ENCODE measurements around the gene TALDO1. TPM values are rescaled to one million over a fixed set of nuclear protein-coding genes. Genes with fewer than 3 reads are reported as not detected.

TALDO1 gene
- total RNA-seq, 1 experiment from 2014 or later = 379 TPM

GRCh38 chr11:803467-803742 lies 56.1 kb downstream of the TALDO1 start:
- no peak for DNase-seq
- no TSS peak for BruUV-seq (replicated peaks)
- CTCF ChIA-PET = no interaction called here
- intact Hi-C loops (cut with micrococcal nuclease; ENCODE audit: unreplicated experiment) = no loop called here
- Mint-ChIP-seq H3K27me3 (ENCODE audit: unreplicated experiment) (no peaks in the 10 kb centered on the region), H3K4me3 (ENCODE audit: low read depth, unreplicated experiment) (peak overlapping the region; percentile 73), H3K36me3 (ENCODE audit: insufficient read depth, unreplicated experiment) (peaks cover 69% of the 10 kb centered on the region), H3K9me3 (ENCODE audit: low read depth, unreplicated experiment) (no peaks in the 10 kb centered on the region), H3K27ac (ENCODE audit: unreplicated experiment) (no peak overlapping the region), H3K4me1 (ENCODE audit: low read depth, unreplicated experiment) (peaks cover 17% of the 10 kb centered on the region)
- TF ChIP-seq, protein P1, sequence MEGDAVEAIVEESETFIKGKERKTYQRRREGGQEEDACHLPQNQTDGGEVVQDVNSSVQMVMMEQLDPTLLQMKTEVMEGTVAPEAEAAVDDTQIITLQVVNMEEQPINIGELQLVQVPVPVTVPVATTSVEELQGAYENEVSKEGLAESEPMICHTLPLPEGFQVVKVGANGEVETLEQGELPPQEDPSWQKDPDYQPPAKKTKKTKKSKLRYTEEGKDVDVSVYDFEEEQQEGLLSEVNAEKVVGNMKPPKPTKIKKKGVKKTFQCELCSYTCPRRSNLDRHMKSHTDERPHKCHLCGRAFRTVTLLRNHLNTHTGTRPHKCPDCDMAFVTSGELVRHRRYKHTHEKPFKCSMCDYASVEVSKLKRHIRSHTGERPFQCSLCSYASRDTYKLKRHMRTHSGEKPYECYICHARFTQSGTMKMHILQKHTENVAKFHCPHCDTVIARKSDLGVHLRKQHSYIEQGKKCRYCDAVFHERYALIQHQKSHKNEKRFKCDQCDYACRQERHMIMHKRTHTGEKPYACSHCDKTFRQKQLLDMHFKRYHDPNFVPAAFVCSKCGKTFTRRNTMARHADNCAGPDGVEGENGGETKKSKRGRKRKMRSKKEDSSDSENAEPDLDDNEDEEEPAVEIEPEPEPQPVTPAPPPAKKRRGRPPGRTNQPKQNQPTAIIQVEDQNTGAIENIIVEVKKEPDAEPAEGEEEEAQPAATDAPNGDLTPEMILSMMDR (IDR thresholded peaks at IDR 0.05; ENCODE audit: unreplicated experiment) = no peak

DNA sequence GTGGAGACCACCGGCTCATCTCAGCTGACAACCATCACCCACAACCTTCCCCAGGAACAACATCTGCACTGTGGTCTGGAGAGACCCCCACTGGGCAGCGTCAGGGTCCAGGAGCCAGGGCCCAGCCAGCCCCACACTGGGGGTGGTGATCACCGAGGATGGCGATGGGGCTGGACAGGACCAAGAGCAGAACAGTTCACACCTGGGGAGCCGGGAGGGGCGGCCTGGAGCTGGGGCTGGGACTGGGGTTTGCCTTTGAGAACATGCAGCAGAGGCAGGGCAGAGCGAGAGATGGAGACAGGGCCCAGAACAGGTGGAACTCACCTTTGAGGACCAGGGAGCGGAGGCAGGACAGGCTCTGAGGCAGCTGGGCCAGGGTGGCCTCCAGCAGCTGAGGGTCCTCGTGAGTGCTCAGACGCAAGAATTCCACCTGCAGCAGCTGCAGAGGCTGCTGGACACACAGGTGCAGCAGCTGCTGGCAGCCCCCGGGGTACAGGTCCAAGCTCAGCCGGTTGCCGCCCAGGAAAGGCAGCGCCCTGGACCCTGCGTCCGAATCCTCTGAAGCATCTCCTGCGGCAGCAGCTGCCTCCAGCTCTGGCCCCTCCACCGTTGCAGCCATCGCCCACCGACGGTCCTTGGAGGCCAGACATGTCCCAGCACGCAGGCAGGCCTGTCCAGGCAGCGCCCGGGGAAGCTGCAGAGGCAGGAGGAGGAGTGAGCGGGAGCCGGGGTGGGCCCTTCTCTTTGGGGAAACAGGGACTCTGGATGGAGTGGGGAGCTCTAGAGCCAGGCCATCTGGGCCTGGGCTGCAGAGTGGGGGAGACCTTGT lies 56.7 kb downstream of the TALDO1 start:
- Mint-ChIP-seq H3K36me3 (ENCODE audit: insufficient read depth, unreplicated experiment) (peaks cover 75% of the 10 kb centered on the region), H3K4me1 (ENCODE audit: low read depth, unreplicated experiment) (peaks cover 17% of the 10 kb centered on the region), H3K4me3 (ENCODE audit: low read depth, unreplicated experiment) (peak overlapping the region; percentile 73), H3K27me3 (ENCODE audit: unreplicated experiment) (no peaks in the 10 kb centered on the region), H3K9me3 (ENCODE audit: low read depth, unreplicated experiment) (no peaks in the 10 kb centered on the region), H3K27ac (ENCODE audit: unreplicated experiment) (peak overlapping the region; percentile 36)
- DNase-seq = no peak
- CTCF ChIA-PET = no interaction called here
- BruUV-seq (replicated peaks) = no TSS peak
- TF ChIP-seq, protein P1 (IDR thresholded peaks at IDR 0.05; ENCODE audit: unreplicated experiment) = no peak
- intact Hi-C loops (cut with micrococcal nuclease; ENCODE audit: unreplicated experiment) = no loop called here

DNA sequence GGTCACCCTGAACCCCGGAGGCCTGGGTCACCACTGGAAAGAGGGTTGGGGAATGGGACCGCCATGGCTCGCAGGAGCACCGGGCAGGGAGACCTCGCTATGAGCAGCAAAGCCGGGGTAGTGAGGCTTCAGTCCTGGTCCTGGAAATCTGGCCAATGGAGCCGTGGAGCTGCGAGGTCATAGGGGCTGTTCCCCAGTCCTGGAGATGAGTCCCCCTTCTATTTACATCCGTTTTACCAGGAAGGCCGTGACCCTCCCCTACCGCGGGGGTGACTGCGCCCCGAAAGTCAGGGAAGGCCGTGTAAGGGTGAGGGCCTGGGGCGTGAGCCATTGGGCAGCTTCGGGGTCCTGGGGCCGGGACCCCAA lies 57.3 kb downstream of the TALDO1 start:
- CTCF ChIA-PET = interaction anchor here (2.0 kb wide), 1 partner anchor 30 kb away, joined by 5 read pairs; no protein-coding TSS in a partner anchor
- Mint-ChIP-seq H3K27ac (ENCODE audit: unreplicated experiment) (peak overlapping the region; percentile 36), H3K36me3 (ENCODE audit: insufficient read depth, unreplicated experiment) (peaks cover 81% of the 10 kb centered on the region), H3K4me3 (ENCODE audit: low read depth, unreplicated experiment) (peak overlapping the region; percentile 73), H3K4me1 (ENCODE audit: low read depth, unreplicated experiment) (peaks cover 17% of the 10 kb centered on the region), H3K9me3 (ENCODE audit: low read depth, unreplicated experiment) (no peaks in the 10 kb centered on the region), H3K27me3 (ENCODE audit: unreplicated experiment) (no peaks in the 10 kb centered on the region)
- intact Hi-C loops (cut with micrococcal nuclease; ENCODE audit: unreplicated experiment) = no loop called here
- no TSS peak for BruUV-seq (replicated peaks)
- TF ChIP-seq, protein P1 (IDR thresholded peaks at IDR 0.05; ENCODE audit: unreplicated experiment) = no peak
- DNase-seq = no peak

GRCh38 chr11:808427-809286 lies 61.4 kb downstream of the TALDO1 start:
- Mint-ChIP-seq H3K4me3 (ENCODE audit: low read depth, unreplicated experiment) (peak overlapping the region; percentile 94), H3K36me3 (ENCODE audit: insufficient read depth, unreplicated experiment) (peaks cover 92% of the 10 kb centered on the region), H3K9me3 (ENCODE audit: low read depth, unreplicated experiment) (no peaks in the 10 kb centered on the region), H3K27me3 (ENCODE audit: unreplicated experiment) (no peaks in the 10 kb centered on the region), H3K27ac (ENCODE audit: unreplicated experiment) (peak overlapping the region; percentile 88), H3K4me1 (ENCODE audit: low read depth, unreplicated experiment) (peaks cover 25% of the 10 kb centered on the region)
- no peak for DNase-seq
- TF ChIP-seq, protein P1 (IDR thresholded peaks at IDR 0.05; ENCODE audit: unreplicated experiment) = peak; percentile 55
- intact Hi-C loops (cut with micrococcal nuclease; ENCODE audit: unreplicated experiment) = no loop called here
- TSS peak; percentile 73 for BruUV-seq (replicated peaks)
- CTCF ChIA-PET = interaction anchor here (0.9 to 1.2 kb wide), 2 partner anchors 10 to 19 kb away, joined by 3 read pairs; partner anchors contain the start of genes CRACR2B and PNPLA2
